ENCODE results near the gene TTC28.
A peak's percentile ranks its signal among the peaks of the same experiment; 100 is the strongest.

Gene TTC28

GRCh38 chr22:28249402-28249801, 430.2 kb downstream of the TTC28 start:
- TF ChIP-seq CTCF (IDR thresholded peaks at IDR 0.05; ENCODE audit: insufficient read depth, low read depth, low read length, missing control alignments): no peak
- DNase-seq (ENCODE audit: low read depth): no peak

GRCh38 chr22:28247667-28248363, 431.8 kb downstream of the TTC28 start:
- DNase-seq (ENCODE audit: low read depth): no peak
- TF ChIP-seq CTCF (IDR thresholded peaks at IDR 0.05; ENCODE audit: insufficient read depth, low read depth, low read length, missing control alignments): no peak
- H3K4me3 ChIP-seq (ENCODE audit: low read length): no peak overlapping the region

More at GRCh38 chr22:28249402-28249801, 430.2 kb downstream of the TTC28 start:
- H3K4me3 ChIP-seq (ENCODE audit: low read length): no peak overlapping the region

- no peak overlapping the region for H3K4me3 ChIP-seq (ENCODE audit: low read length)
- TF ChIP-seq CTCF (IDR thresholded peaks at IDR 0.05; ENCODE audit: insufficient read depth, low read depth, low read length, missing control alignments): no peak
- no peak for DNase-seq (ENCODE audit: low read depth)
Measured at GRCh38 chr22:28247136-28247535, 432.5 kb downstream of the TTC28 start.

- no peak for TF ChIP-seq CTCF (IDR thresholded peaks at IDR 0.05; ENCODE audit: insufficient read depth, low read depth, low read length, missing control alignments)
- H3K4me3 ChIP-seq (ENCODE audit: low read length): no peak overlapping the region
- DNase-seq (ENCODE audit: low read depth): peak; percentile 29
Measured at GRCh38 chr22:28246397-28246796, 433.2 kb downstream of the TTC28 start.

- TF ChIP-seq CTCF (IDR thresholded peaks at IDR 0.05; ENCODE audit: insufficient read depth, low read depth, low read length, missing control alignments): no peak
- H3K4me3 ChIP-seq (ENCODE audit: low read length): no peak overlapping the region
- no peak for DNase-seq (ENCODE audit: low read depth)
Measured at GRCh38 chr22:28245579-28246224, 433.9 kb downstream of the TTC28 start.

- no peak overlapping the region for H3K4me3 ChIP-seq (ENCODE audit: low read length)
- TF ChIP-seq CTCF (IDR thresholded peaks at IDR 0.05; ENCODE audit: insufficient read depth, low read depth, low read length, missing control alignments): no peak
- no peak for DNase-seq (ENCODE audit: low read depth)
Measured at GRCh38 chr22:28244757-28245156, 434.9 kb downstream of the TTC28 start.
